GM12873 (cell line): ENCODE data around the gene HECTD2.

ENCODE experiments used
- CTCF ChIP-seq: IDR thresholded peaks from 2 replicates; pipeline ENCODE4 v1.5.1; 2012; ENCODE audit warnings: low read depth, mild to moderate bottlenecking, moderate library complexity, low read length, control low read depth; ENCODE audit not compliant: insufficient read depth; ENCODE audit errors: missing control alignments

Gene HECTD2

DNA sequence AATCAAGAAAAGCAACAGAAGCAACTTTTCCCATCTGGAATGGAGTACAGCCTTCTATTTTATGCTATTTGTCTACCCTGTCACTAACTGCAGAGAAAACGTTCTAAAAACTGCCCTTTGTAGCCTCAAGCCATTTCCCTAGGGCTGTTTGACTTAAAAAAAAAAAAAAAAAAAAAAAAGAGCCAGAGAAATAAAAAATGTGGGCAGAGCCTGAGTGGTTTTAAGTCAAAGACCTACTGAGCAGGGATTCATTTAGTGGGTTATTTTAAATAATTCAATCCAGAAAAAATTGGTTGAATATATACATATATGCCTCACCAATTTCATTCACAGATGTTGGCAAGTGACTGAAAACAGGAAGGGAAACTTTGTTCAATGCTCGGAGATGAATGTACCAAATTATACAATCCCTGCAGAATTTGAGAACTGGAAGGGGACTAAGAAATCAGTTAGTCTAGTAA lies 147.5 kb downstream of the HECTD2 start:
- TF ChIP-seq CTCF, result no peak

DNA sequence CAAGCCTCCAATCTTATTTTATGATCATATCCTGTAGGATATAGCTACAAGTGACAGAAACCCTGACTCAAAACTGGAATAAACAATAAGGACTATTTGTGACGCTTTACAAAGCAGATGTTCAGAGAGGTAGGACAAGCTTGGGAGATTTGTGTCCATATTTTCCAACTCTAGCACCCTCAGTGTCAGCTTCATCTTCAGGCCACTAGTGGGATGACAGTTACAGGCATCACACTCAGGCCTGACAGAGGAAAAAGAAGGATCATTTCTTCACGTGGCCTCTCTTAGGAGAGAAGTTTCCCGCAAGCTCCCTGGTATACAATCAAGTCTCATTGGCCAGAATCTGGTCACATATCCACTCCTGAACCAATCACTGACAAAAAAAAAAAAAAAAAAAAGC lies 148.3 kb downstream of the HECTD2 start:
- no peak for TF ChIP-seq CTCF

DNA sequence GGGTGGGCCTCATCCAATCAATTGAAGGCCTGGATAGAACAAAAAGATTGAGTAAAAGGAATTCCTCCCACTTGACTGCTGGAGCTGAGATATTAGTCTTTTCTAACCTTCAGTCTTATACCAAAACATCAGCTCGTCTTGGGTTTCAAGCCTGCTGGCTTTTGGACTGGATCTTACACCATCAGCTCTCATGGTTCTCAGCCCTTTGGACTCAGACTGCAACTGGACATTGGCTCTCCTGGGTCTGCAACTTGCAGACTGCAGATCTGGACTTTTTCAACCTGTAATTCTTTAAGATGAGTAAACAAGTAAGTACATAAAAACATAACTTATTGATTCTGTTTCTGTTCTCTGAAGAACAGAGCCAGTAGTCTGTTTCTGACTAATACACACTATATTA lies 149.0 kb downstream of the HECTD2 start:
- TF ChIP-seq CTCF, result no peak

DNA sequence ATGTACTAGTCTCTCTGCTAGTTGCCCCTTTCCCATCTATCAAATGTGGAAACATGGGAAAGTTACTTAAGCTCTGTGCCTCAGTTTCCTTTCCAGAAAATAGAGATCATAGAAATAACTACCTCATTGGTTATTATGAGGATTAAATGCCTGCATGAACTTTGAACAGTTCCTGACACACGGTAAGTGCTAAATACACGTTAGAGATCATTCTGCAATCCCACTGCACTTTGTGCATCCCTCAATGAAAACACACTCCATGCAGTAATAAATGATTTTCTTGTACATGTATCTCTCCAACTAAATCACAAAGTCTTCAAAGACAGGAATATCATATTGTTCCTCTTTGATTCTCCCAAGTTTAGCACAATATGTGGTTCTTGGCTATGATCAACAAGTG lies 149.6 kb downstream of the HECTD2 start:
- no peak for TF ChIP-seq CTCF

DNA sequence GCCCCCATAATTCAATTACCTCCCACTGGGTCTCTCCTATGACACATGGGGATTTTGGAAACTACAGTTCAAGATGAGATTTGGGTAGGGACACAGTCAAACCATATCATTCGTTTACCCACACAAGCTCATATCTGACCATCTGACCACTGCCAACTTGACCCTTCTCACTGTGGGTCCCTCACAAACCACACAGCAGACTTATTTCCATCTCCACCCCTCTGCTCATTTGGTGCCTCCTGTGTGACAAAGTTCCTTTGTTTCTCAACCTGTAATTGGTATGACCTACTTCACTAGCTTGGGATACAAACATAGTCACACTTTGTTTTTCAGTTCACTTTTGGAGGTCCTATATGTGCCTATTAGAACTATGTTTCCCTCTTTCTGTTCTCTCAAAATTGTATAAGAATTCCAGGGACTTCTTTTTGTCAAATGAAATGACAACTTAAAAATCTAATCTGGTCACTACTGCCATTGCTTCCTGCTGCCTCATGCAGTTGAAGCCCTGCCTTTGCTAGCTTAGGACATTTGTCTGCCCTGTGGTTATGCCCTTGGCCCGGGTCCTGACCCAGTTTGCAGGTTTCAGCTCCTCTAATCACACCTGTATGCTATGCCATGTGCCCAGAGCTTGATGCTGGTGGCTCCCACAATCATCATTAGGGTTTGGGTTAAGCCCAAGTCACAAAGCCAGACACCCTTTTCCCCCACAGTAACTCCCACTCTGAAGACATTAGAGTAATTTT lies 152.9 kb downstream of the HECTD2 start:
- TF ChIP-seq CTCF, result no peak

GRCh38 chr10:91564026-91564425 lies 153.9 kb downstream of the HECTD2 start:
- no peak for TF ChIP-seq CTCF
